HG02798 (cell line): ENCODE results near the gene UBA5.

ENCODE experiments used
- ATAC-seq: cut with Tn5 transposase; IDR thresholded peaks from one replicate; pipeline ENCODE4 v1.9.1; 2021; ENCODE audit warnings: mild to moderate bottlenecking; ENCODE audit not compliant: unreplicated experiment, poor library complexity

The UBA5 gene

GRCh38 chr3:132710311-132710710, 50.2 kb downstream of the UBA5 start:
- ATAC-seq, result no peak

DNA sequence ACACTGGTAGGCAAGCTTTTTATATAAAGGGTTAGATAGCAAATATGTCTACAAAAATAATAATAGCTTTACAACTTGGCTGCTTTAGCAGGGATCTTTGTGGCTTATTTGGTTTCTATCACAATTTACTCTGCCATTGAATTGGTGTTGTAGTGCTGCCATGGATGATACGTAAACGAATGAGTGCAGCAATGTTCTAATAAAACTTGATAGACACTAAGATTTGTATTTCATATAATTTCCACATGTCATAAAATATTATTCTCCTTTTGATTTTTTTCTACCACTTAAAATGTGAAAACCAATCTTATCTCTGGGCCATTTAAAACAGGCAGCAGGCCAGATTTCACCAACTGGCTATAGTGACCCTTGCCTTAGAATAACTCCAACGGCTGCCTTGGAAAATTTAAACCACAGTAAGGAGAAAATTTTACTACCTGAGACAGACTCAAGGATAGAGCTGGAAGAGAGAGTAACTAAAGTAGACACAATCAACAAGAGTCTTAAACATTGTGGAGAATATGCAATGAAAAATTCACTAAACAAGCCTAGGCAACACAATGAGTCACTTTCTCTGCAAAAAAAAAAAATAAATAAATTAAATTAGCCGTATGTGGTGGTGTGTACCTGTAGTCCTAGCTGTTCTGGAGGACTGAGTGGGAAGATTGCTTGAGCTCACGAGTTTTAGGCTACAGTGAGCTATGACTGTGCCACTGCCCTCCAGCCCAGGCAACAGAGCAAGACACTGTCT, 54.0 kb downstream of the UBA5 start:
- no peak for ATAC-seq

DNA sequence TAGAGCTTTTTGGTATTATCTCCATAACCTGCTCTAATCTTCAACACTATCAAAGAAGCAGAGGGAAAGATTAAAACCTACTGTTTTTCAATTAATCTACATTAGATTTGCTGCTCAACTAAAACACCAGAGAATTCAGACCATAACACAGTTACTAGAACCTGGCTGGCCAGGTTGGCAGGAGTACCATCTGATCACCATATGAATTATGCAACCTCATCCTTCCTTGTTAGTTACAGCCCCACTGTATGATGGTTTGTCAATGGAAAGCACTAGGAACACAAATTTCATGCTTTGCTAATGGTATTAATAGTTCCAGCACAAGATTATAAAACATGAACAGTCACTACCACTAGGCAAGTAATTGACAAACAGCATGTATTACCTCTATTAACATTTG, 56.2 kb downstream of the UBA5 start:
- no peak for ATAC-seq

GRCh38 chr3:132720228-132720627, 60.1 kb downstream of the UBA5 start:
- no peak for ATAC-seq

- no peak for ATAC-seq
Measured at GRCh38 chr3:132721479-132722164, 61.5 kb downstream of the UBA5 start.

DNA sequence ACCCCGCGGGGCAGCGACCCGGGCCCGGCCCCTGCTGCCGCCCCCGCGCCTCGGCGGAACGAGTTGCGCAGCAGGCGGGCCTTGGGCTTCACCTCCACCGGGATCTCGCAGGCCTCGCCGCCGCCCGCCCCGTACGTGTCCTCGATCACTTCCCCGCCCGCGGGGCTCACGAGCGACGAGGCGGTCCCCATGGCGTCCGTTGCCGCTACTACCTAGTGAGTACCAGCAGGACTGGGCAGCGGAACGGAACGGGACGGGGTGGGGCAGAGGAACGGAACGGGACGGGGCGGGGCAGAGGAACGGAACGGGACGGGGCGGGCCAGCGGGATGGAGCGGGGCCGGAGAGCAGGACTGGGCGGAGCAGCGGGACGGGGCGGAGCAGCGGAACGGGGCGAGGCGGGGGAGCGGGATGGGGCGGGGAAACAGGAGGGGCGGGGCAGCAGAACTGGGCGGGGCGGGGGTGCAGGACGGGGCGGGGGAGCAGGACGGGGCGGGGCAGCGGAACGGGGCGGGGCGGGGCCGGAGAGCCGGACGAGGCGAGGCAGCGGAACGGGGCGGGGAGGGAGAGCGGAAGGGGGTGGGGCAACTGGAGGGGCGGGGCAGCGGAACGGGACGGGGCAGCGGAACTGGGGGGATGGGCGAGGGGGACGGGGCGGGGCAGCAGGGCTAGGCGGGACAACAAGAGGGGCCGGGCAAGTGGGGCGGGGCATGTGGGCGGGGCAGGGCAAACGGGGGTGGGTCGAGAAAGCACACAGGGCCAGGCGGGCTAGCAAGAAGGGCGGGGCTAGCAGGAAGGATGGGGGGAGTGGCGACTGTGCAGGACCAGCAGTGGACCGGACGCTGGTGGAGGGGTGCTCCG, 62.3 kb downstream of the UBA5 start, which contains the start of gene NPHP3:
Gene NPHP3 (minus strand): TSS at position 245 of the 859 bp plus-strand sequence. CDS start 54 bp downstream, at position 191.
- peak; percentile 84 for ATAC-seq

DNA sequence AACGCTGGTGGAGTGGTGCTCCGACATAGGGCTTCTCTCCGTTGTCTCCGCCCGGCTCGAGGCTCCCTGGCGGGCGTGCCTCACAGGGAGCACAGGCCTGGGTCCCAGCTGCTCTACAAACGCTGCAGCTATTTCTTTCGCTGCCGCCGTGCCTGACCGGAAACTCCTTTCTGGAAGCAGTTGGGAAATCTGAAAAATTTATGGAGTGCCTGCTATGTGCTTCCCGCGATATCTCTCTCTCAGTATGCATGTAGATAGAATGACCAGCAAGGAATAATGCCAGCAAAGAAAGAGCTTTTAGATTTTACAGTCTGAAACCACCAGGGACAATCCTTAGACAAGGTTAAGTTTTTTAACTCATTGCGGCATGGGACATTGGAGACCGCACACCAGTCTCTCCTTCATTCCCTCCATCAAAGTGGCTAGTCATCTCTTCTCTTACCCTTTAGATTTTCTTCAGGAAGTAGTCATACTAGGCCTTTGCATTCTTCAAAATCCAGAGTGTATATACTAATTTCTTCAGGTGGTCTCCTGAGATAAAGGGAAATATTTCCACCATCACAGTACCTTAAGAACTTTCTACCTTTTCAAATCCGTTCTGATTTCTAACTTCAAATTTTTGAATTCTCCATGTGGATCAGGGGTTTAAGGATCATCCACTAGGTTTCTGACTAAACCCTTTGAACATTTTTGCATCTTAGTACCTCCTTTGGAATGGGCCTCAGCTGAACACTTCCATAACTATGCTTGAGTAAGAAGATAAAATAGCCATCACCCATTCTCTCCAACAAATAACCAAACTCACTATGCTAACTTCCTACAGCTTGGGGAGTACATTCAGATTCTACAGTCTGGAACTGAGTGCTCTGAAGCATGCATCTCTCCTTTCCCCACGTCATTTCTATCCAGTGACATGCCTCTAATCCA, 63.2 kb downstream of the UBA5 start:
- ATAC-seq, result no peak

GRCh38 chr3:132726341-132726823, 66.3 kb downstream of the UBA5 start:
- no peak for ATAC-seq
